Measurements from ENCODE around the gene VAMP2.

VAMP2 gene

GRCh38 chr17:8128125-8128784 is 34.5 kb downstream of the VAMP2 start:
- H3K4me3 ChIP-seq (ENCODE audit: low read depth, low read length), result no peak overlapping the region
- H3K36me3 ChIP-seq (ENCODE audit: control insufficient read depth in 2 of 2, insufficient read depth in 1 of 2, low read length in 2 of 2), result no peaks in the 10 kb centered on the region
- CTCF ChIA-PET, result interaction anchor here (3.0 to 4.7 kb wide), 2 partner anchors 10 to 30 kb away, joined by 12 to 36 read pairs; no protein-coding TSS in a partner anchor
- peak; percentile 70 for TF ChIP-seq ZNF366 (tag by site-specific recombination; conservative IDR thresholded peaks at IDR 0.05)
- no peak for TF ChIP-seq ZNF24 (tag by site-specific recombination; IDR thresholded peaks at IDR 0.05)
- no peak overlapping the region for H3K27ac ChIP-seq (ENCODE audit: extremely low read depth, low read depth, low read length)
- peaks cover 14% of the 10 kb centered on the region for H3K4me1 ChIP-seq (ENCODE audit: control insufficient read depth, insufficient read depth, low read length)
- POLR2A ChIA-PET, result interaction anchor here (0.6 kb wide), 1 partner anchor 44 kb away, joined by 4 read pairs; no protein-coding TSS in a partner anchor
- H3K9me3 ChIP-seq (ENCODE audit: control insufficient read depth, insufficient read depth, low read depth, low read length), result no peaks in the 10 kb centered on the region

DNA sequence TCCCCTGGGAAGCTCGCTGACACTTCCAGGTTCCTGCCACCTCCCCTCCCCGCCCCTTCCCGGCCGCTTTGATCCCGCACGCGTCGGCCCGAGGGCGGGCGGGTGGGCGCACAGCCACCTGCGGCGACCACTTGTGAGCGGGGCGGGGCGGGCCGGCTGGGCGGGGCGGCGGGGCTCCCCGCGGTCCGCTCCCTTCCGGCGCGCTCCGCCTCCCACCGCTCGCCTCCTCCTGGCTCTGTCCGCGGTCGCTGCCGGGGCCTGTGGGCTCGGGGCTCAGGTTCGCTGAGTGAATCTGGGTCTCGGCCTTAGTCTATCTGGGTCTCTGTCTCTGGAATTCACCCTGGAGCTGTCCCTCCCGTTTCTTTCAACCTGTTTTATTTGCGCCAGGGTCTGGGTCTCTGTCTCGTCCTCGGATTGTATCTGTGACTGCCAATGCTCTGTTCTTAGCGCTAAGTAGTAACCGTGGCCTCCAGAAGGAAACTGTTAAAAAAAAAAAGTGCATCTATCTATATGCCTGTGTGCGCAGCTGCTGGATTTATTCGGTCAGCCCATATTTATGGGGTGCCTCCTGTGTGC is 36.2 kb downstream of the VAMP2 start:
- TF ChIP-seq, protein P1, sequence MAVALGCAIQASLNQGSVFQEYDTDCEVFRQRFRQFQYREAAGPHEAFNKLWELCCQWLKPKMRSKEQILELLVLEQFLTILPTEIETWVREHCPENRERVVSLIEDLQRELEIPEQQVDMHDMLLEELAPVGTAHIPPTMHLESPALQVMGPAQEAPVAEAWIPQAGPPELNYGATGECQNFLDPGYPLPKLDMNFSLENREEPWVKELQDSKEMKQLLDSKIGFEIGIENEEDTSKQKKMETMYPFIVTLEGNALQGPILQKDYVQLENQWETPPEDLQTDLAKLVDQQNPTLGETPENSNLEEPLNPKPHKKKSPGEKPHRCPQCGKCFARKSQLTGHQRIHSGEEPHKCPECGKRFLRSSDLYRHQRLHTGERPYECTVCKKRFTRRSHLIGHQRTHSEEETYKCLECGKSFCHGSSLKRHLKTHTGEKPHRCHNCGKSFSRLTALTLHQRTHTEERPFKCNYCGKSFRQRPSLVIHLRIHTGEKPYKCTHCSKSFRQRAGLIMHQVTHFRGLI (tag by site-specific recombination; IDR thresholded peaks at IDR 0.05), result peak; percentile 36; the same call in 1 of the 2 replicates
- TF ChIP-seq ZSCAN30 (tag by site-specific recombination; IDR thresholded peaks at IDR 0.05), result 0 out of 2 replicates have a peak, but pooled peaks have one; percentile 21
- no peak for TF ChIP-seq ZNF768 (tag by site-specific recombination; IDR thresholded peaks at IDR 0.05)
- TF ChIP-seq TCF7L2 (IDR thresholded peaks at IDR 0.05; ENCODE audit: borderline replicate concordance, low read depth, low read length), result peak; percentile 86; the same call in 1 of the 2 replicates
- peak; percentile 71 for TF ChIP-seq REST (tag by site-specific recombination; IDR thresholded peaks at IDR 0.05)
- TF ChIP-seq KLF10 (tag by site-specific recombination; IDR thresholded peaks at IDR 0.05), result peak; percentile 19; the same call in 1 of the 2 replicates
- no peak for TF ChIP-seq YY1 (tag by site-specific recombination; IDR thresholded peaks at IDR 0.05)
- no peak for TF ChIP-seq HOXC10 (CRISPR knock-in tag; IDR thresholded peaks at IDR 0.05)
- TF ChIP-seq, protein P2, sequence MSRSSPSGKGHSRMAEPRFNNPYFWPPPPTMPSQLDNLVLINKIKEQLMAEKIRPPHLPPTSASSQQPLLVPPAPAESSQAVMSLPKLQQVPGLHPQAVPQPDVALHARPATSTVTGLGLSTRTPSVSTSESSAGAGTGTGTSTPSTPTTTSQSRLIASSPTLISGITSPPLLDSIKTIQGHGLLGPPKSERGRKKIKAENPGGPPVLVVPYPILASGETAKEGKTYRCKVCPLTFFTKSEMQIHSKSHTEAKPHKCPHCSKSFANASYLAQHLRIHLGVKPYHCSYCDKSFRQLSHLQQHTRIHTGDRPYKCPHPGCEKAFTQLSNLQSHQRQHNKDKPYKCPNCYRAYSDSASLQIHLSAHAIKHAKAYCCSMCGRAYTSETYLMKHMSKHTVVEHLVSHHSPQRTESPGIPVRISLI (tag by site-specific recombination; IDR thresholded peaks at IDR 0.05), result peak; percentile 65
- peak; percentile 47; the same call in 1 of the 2 replicates for TF ChIP-seq ZBTB17 (tag by site-specific recombination; IDR thresholded peaks at IDR 0.05)
- TF ChIP-seq TRIM28 (IDR thresholded peaks at IDR 0.05; ENCODE audit: borderline replicate concordance, low read length), result 0 out of 2 replicates have a peak, but pooled peaks have one; percentile 37
- TF ChIP-seq ZNF660 (tag by site-specific recombination; IDR thresholded peaks at IDR 0.05), result peak; percentile 62; the same call in 1 of the 2 replicates
- H3K4me1 ChIP-seq (ENCODE audit: control insufficient read depth, insufficient read depth, low read length), result peaks cover 14% of the 10 kb centered on the region
- POLR2A ChIA-PET, result interaction anchor here (0.6 to 1.6 kb wide), 5 partner anchors 27 to 97 kb away, joined by 3 to 6 read pairs (median 4); no protein-coding TSS in a partner anchor
- no peaks in the 10 kb centered on the region for H3K36me3 ChIP-seq (ENCODE audit: control insufficient read depth in 2 of 2, insufficient read depth in 1 of 2, low read length in 2 of 2)
- H3K9me3 ChIP-seq (ENCODE audit: control insufficient read depth, insufficient read depth, low read depth, low read length), result no peaks in the 10 kb centered on the region
- CTCF ChIA-PET, result interaction anchor here (0.5 to 4.7 kb wide), 11 partner anchors 10 to 257 kb away, joined by 3 to 36 read pairs (median 4); no protein-coding TSS in a partner anchor
- peak overlapping the region; percentile 55 for H3K4me3 ChIP-seq (ENCODE audit: low read depth, low read length)
- H3K27ac ChIP-seq (ENCODE audit: extremely low read depth, low read depth, low read length), result peak overlapping the region; percentile 78

Data from HEK293 (cell line).